Measurements from ENCODE around the gene MADCAM1.

GRCh38 chr19:492091-492531 lies 4.2 kb upstream of the MADCAM1 start:
- TF ChIP-seq GATA2 (IDR thresholded peaks at IDR 0.05; ENCODE audit: low read depth, low read length) (no peak), GATA3 (IDR thresholded peaks at IDR 0.05; ENCODE audit: low read depth, low read length) (no peak)
